Keratinocyte (primary cell): ENCODE results near the gene SLX4.

Experiments used
- CTCF ChIP-seq, 3 experiments: IDR thresholded peaks in 1 of 3; conservative IDR thresholded peaks in 1 of 3; optimal IDR thresholded peaks in 1 of 3; 2 replicates in 2 of 3; 3 replicates in 1 of 3; pipeline versions ENCODE3 to v1.5.1; 2011; ENCODE audit warnings: low read length in 3 of 3, mild to moderate bottlenecking in 3 of 3, moderate library complexity in 2 of 3, control low read depth in 1 of 3, inconsistent platforms in 1 of 3; ENCODE audit not compliant: insufficient read depth in 2 of 3; ENCODE audit errors: extremely low read depth in 1 of 3
- EZH2 ChIP-seq: IDR thresholded peaks from one replicate; pipeline ENCODE4 v1.6.1; 2012; ENCODE audit warnings: inconsistent platforms, mild to moderate bottlenecking, low read length, moderate library complexity

DNA sequence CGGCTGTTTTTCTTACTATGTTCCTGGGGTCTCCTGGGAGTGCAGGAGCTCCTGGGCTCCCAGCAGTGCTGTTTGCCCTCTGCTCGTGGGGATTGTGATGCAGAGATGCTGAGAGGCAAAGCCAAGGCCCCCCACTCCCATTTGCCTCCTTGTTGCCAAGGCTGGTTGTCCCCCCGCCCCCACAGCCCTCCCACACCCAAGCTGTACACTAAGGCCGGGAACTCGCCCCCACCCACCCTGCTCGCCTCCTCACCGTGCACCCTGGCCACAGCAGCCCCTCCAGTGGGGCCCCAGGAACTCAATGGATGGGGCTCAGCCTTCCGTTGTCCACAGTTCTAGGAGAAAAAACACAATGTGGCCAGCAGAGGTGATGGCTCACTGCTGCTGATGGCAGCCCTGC is 44.4 kb downstream of the SLX4 start:
- TF ChIP-seq CTCF (optimal IDR thresholded peaks at IDR 0.05 in 1 of 3, IDR thresholded peaks at IDR 0.05 in 1 of 3, conservative IDR thresholded peaks at IDR 0.05 in 1 of 3; ENCODE audit: extremely low read depth in 1 of 3, insufficient read depth in 2 of 3, low read length in 3 of 3) = no peak
- TF ChIP-seq EZH2 = no peak
